Esophagus squamous epithelium (tissue), 4 donors: ENCODE data around the gene BCDIN3D.

ENCODE experiments used
- CTCF ChIP-seq, 6 experiments: fragments of 450-650 bp in 4 of 6; fragments of 200-600 bp in 2 of 6; sonication (generic) in 2 of 6; IDR thresholded peaks; one replicate each; pipeline ENCODE4 v1.5.1; 2016 to 2019; ENCODE audit warnings: antibody characterized with exemption in 6 of 6, mild to moderate bottlenecking in 4 of 6, moderate library complexity in 4 of 6
- POLR2A ChIP-seq, 4 donors: fragments of 450-650 bp; IDR thresholded peaks; one replicate each; pipeline ENCODE4 v1.6.1; 2017; ENCODE audit warnings: antibody characterized with exemption in 4 of 4, mild to moderate bottlenecking in 4 of 4, moderate library complexity in 3 of 4

- TF ChIP-seq CTCF (IDR thresholded peaks at IDR 0.05) (no peak), POLR2A (IDR thresholded peaks at IDR 0.05) (no peak)
These were observed 44.2 kb upstream of the BCDIN3D start for GRCh38 chr12:49887091-49887490.
